Spinal cord (tissue), 10 donors: Measurements from ENCODE around the gene SGPL1. TPM values are rescaled to one million over a fixed set of nuclear protein-coding genes. Genes with fewer than 3 reads are reported as not detected.

Experiments
- DNase-seq, 6 donors: peaks; one replicate each; pipeline versions ENCODE4 v3.0.0 to v3.0.0-alpha.2; 2013 to 2015; ENCODE audit warnings: low spot score in 6 of 6, low read depth in 4 of 6
- H3K27ac ChIP-seq: one replicate; pipeline ENCODE4 v1.5.1; 2013; ENCODE audit warnings: low read depth, low read length, control low read depth
- H3K27me3 ChIP-seq: one replicate; pipeline ENCODE4 v1.6.1; 2013; ENCODE audit warnings: low read length; ENCODE audit not compliant: control insufficient read depth, insufficient read depth
- H3K36me3 ChIP-seq: one replicate; pipeline ENCODE4 v1.6.1; 2013; ENCODE audit warnings: low read length; ENCODE audit not compliant: control insufficient read depth, insufficient read depth
- H3K4me1 ChIP-seq: one replicate; pipeline ENCODE4 v1.6.1; 2013; ENCODE audit warnings: low read length; ENCODE audit not compliant: control insufficient read depth, insufficient read depth
- H3K4me3 ChIP-seq: one replicate; pipeline ENCODE4 v1.5.1; 2013; ENCODE audit warnings: low read depth, low read length, control low read depth
- H3K9me3 ChIP-seq: one replicate; pipeline ENCODE4 v1.6.1; 2013; ENCODE audit warnings: low read length; ENCODE audit not compliant: control insufficient read depth, insufficient read depth
- WGBS: methylation state at CpG from one replicate; pipeline ENCODE4 v1.1.5; 2013; ENCODE audit warnings: missing lambda C conversion rate; ENCODE audit not compliant: insufficient coverage; 5-methylcytosine and 5-hydroxymethylcytosine counted together
- polyA plus RNA-seq, 2 donors: library from polyadenylated mRNA; unstranded; fragments of 120-200 nt; gene quantifications; one replicate each; pipeline ENCODE4 v1.2.1, GENCODE V29; 2013; ENCODE audit not compliant: insufficient read length in 2 of 2
- total RNA-seq, 2 donors: library from RNA; depleted of rRNA in 1 of 2; stranded (reverse); fragments of 120-200 nt in 1 of 2; fragments of >200 nt in 1 of 2; gene quantifications; one replicate each; pipeline versions ENCODE4 v1.2.3 to v1.2.4, GENCODE V29; 2013 to 2014
- donor health status: healthy.

The SGPL1 gene
- total and polyA plus RNA-seq, 4 donors: 40.8 to 53.1 (median 49.2) TPM

DNA sequence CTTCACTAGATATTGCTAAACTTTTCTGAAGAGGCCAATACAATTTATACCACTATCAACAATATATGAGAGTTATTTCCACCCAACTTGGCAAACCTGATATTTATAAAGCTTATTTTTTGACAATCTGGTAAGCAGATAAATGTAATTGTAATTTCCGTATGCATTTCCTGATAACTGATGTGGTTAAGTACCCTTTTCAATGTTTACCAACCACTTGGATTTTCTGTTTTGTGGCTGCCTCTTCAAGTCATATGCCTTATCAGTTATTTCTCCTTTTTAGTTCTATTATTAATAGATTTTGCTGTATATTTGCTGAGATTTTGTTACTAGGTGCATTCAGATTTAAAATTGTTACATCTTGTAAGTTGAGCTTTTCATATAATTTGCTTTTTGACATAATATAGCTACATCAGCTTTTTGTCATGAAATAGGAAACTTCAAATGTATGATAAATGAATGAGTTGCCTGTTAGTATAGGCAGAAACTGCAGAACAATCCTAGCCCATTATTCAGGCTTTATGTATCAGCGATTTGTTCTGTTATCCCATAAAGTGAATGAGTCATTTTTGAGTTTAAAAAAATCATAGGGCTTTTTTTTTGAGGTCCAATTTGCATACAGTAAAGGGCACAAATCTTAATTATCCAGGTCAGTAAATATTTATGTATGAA, 11.5 kb downstream of the SGPL1 start:
- H3K27ac ChIP-seq: no peak overlapping the region
- H3K4me1 ChIP-seq: peaks cover 3% of the 10 kb centered on the region
- no peaks in the 10 kb centered on the region for H3K9me3 ChIP-seq
- no peaks in the 10 kb centered on the region for H3K27me3 ChIP-seq
- no peak overlapping the region for H3K4me3 ChIP-seq
- WGBS: no CpG with 5 or more reads among the region's 2 CpGs
- no peak for DNase-seq
- no peaks in the 10 kb centered on the region for H3K36me3 ChIP-seq

DNA sequence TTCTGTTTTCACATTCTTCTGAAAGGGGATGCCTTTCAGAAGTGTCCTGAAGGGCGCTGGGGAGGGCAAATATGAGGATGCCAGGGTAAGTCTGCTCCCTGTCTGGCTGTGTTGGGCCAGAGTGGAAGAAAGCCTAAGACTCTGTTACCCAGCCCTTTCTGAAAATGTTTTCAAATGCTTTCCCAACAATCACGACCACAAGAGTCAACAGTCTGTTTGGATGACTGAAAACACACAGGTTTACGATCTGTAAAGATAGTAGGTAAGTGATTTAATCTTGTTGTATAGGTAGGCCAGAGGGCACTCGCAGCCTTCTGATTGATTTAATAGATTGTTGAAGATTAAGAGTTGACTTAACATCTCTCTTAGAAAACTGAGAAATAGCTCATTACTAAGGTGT, 13.2 kb downstream of the SGPL1 start:
- WGBS: no CpG with 5 or more reads among the region's 4 CpGs
- Histone ChIP-seq H3K4me1 (peaks cover 3% of the 10 kb centered on the region), H3K4me3 (no peak overlapping the region), H3K36me3 (no peaks in the 10 kb centered on the region), H3K27me3 (no peaks in the 10 kb centered on the region), H3K9me3 (no peaks in the 10 kb centered on the region), H3K27ac (no peak overlapping the region)
- DNase-seq: no peak

DNA sequence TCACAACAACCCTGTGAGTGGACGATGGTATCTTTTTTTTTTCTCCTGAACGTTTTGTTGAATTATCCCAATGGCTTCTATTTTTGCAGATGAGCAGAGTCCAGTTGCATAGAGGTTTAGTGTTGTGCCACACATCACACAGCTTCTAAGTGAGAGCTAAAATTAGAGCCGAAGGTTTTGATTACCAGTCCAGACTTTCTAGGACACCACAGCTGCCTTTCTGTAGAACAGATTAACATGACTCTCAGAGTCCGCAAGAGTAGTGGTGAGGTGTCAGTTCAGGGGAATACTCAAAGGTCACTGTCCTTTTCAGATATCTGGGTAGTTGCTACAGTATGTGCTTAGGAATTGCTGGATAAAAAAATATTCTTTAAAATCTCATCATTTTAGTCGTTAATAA, 13.8 kb downstream of the SGPL1 start:
- 67% methylated on average over 1 of the region's 5 CpGs for WGBS
- Histone ChIP-seq H3K9me3 (no peaks in the 10 kb centered on the region), H3K27me3 (no peaks in the 10 kb centered on the region), H3K4me1 (peaks cover 3% of the 10 kb centered on the region), H3K36me3 (no peaks in the 10 kb centered on the region), H3K27ac (no peak overlapping the region), H3K4me3 (no peak overlapping the region)
- no peak for DNase-seq

DNA sequence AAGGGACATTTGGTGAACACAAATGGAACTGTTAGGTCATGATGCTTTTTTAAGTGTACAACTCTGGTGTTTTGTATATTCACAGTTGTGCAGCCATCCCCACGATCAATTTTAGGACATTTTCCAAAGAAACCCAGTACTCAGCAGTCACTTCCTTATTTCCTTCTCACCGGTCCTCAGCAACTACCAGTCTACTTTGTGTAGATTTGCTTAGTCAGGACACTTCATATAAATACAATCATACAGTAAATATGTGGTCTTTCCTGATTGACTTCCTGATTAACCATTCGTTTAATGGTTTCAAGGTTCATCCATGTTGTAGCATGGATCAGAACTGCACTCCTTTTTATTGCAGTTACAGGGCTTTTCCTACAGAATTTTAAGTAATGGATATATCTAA, 14.4 kb downstream of the SGPL1 start:
- WGBS: no CpG with 5 or more reads among the region's 3 CpGs

DNA sequence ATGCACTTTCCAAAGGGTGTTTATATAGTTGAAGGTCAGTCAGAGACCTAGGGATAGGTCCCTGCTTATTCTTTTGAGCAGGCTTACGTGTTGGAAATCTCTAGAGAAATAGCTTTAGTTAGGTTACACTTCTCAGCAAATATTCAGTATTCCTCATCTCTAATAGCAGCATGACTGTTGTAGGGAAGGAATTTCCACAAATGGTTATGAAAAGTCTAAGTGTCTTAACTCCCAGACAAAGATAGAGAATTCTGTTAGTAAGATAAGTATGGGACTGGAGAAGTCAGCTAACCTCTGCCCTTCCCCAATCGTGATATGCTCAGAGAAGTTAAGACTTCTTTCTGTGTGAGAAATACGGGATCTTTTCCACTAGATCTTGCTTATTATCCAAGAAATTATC, 16.5 kb downstream of the SGPL1 start:
- H3K4me3 ChIP-seq: no peak overlapping the region
- H3K9me3 ChIP-seq: no peaks in the 10 kb centered on the region
- H3K27ac ChIP-seq: no peak overlapping the region
- H3K27me3 ChIP-seq: no peaks in the 10 kb centered on the region
- no peaks in the 10 kb centered on the region for H3K36me3 ChIP-seq
- no peaks in the 10 kb centered on the region for H3K4me1 ChIP-seq
- no peak for DNase-seq
- no CpG with 5 or more reads among the region's 3 CpGs for WGBS

More for the DNA sequence above, 14.4 kb downstream of the SGPL1 start:
- Histone ChIP-seq H3K27ac (no peak overlapping the region), H3K9me3 (no peaks in the 10 kb centered on the region), H3K27me3 (no peaks in the 10 kb centered on the region), H3K4me1 (peaks cover 3% of the 10 kb centered on the region), H3K4me3 (no peak overlapping the region), H3K36me3 (no peaks in the 10 kb centered on the region)
- DNase-seq: no peak

DNA sequence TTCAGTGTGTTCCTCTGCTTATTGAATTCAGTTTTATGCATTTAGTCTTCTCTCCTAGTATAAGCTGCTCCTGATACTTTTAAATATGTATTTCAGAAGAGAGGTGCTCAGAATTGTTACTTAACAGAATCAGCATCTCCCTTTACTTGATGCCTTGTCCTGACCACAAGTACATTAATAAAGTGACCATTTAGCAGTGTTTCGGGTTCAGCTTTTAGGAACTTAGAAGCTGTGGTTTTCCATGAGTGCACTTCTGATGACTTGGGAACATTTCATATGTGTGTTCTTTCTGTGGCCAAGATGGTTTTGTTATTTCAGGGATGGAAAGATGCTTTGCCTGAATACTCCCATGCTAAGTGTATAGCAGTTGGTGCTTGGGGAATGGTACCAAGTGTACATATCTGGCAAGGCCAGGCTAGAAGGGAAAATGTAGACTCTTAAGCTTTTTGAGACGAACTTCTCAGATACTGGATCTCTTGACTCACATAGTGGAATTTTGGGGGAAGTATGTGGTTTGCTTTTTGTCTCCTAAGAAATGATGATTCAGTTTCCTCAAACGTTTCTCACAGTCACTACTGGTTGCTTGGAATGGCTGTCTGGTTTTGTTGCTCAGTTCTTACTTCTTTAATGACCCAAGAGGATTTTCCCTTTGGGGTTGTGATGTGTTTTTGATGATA, 17.2 kb downstream of the SGPL1 start:
- H3K4me3 ChIP-seq: no peak overlapping the region
- no CpG with 5 or more reads among the region's 3 CpGs for WGBS

DNA sequence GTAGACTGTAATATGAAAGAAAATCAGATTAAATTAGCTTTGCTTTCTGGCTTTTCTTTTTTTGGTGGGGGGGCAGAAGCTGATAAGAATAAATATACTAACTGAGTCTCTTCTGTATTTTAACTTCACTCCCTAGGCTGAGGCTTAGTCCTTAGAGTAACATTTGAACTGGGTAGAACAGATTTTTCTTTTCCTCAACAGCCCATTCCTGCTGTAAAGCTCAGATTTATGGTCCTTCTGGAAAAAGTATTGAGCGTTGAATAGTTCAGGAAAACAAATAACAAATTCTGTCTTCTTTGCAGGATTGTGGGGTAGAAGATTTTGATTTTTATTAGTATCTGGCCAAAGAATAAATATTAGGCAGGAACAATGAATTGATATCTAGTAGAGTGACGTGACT, 17.9 kb downstream of the SGPL1 start:
- Histone ChIP-seq H3K27ac (no peak overlapping the region), H3K9me3 (no peaks in the 10 kb centered on the region), H3K4me1 (no peaks in the 10 kb centered on the region), H3K36me3 (no peaks in the 10 kb centered on the region), H3K4me3 (no peak overlapping the region), H3K27me3 (no peaks in the 10 kb centered on the region)
- peak in 1 of 6 donors; percentile 62 for DNase-seq
- WGBS: 83% methylated on average over 1 of the region's 2 CpGs

More for the DNA sequence above, 17.2 kb downstream of the SGPL1 start:
- H3K36me3 ChIP-seq: no peaks in the 10 kb centered on the region
- no peaks in the 10 kb centered on the region for H3K4me1 ChIP-seq
- no peaks in the 10 kb centered on the region for H3K27me3 ChIP-seq
- peak in 2 of 6 donors; percentile 13 to 41 for DNase-seq
- no peaks in the 10 kb centered on the region for H3K9me3 ChIP-seq
- no peak overlapping the region for H3K27ac ChIP-seq

DNA sequence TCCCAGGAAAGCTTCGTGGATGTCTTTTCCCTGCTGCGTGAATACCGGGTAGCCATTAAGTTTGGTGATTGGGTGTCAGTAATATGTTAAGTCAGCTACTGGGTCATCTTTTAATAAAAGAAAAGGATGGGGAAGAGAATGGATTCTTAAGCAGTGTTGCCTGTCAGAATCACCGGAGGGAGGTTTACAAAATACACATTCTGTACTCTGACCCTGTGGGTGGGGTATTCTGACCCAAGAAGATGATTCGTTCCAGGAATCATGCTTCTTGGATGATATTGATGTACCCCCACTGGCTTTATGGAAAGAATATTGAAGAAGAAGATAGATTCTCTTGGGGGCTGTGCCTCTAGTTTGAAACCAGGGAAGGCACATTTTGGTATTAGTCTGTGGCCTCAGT, 18.3 kb downstream of the SGPL1 start:
- H3K27ac ChIP-seq: no peak overlapping the region
- H3K27me3 ChIP-seq: no peaks in the 10 kb centered on the region
- H3K36me3 ChIP-seq: no peaks in the 10 kb centered on the region
- 77% methylated on average over 4 of the region's 5 CpGs for WGBS
- no peaks in the 10 kb centered on the region for H3K4me1 ChIP-seq
- no peak for DNase-seq
- H3K9me3 ChIP-seq: no peaks in the 10 kb centered on the region
- no peak overlapping the region for H3K4me3 ChIP-seq

DNA sequence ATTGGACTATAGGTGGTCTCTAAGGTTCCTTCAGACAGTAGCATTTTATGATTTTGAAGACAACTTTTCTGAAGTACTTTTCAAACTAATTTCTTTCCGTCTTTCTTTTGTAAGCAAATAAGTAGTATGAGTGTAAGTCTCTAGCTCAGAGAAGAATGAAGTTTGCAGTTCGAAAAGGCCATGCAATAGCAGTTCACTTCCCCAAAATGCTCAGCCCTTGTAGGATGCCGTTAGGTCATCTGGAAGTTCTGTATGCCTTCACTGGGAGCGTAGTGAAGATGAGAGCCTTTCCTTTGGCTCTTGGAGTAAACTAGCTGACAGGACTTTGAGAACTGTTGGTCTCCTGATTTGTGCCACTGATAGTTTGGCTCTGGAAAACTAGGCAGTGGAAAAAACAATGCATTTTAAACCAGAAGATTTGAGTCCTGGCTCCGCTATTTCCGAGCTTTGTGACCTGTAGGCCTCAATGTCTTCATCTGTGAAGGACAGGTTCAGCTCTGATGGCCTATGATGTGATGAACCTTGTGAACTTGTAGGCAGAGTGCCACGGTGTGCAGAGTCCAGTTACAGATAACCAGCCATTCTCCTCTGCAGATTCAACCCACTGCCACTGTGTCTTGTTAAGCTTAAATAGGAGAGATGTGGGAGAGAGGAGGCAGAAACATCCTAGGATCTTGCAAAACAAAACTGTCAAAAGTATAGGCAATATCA, 18.8 kb downstream of the SGPL1 start:
- H3K27me3 ChIP-seq: no peaks in the 10 kb centered on the region

More for the DNA sequence above, 18.8 kb downstream of the SGPL1 start:
- no peaks in the 10 kb centered on the region for H3K9me3 ChIP-seq
- H3K4me3 ChIP-seq: no peak overlapping the region
- H3K36me3 ChIP-seq: no peaks in the 10 kb centered on the region
- no peak overlapping the region for H3K27ac ChIP-seq
- H3K4me1 ChIP-seq: no peaks in the 10 kb centered on the region
- WGBS: 81% methylated on average over 4 of the region's 7 CpGs
- DNase-seq: no peak
